ENCODE results near the gene ORMDL2. TPM values are rescaled to one million over a fixed set of nuclear protein-coding genes. Genes with fewer than 3 reads are reported as not detected.
"Not testable (repeated sequence)": the region's sequence is repeated elsewhere in the genome, so short reads cannot be mapped to it uniquely, and the experiment has no call there.

Gene ORMDL2
- total RNA-seq, 1 donor from 2014 or later, result 38.2 TPM

DNA sequence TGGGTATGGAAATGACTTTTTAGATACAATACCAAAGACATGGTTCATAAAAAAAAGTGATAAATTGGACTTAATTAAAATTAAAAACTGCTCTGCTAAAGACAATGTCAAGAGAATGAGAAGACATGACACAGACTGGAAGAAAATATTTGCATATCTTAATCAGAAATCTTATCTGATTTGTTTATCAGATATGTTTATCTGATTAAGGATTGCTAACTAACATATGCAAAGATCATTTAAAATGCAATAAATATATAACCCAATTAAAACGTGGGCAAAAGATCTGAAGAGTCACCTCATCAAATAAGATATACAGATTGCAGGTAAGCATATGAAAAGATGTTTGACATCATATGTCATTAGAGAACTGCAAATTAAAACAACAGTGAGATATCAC, 34.9 kb downstream of the ORMDL2 start:
- DNase-seq (ENCODE audit: low read depth, low spot score), result no peak

- no peak for DNase-seq (ENCODE audit: low read depth, low spot score)
Measured at GRCh38 chr12:55861396-55861795, 43.6 kb downstream of the ORMDL2 start.

DNA sequence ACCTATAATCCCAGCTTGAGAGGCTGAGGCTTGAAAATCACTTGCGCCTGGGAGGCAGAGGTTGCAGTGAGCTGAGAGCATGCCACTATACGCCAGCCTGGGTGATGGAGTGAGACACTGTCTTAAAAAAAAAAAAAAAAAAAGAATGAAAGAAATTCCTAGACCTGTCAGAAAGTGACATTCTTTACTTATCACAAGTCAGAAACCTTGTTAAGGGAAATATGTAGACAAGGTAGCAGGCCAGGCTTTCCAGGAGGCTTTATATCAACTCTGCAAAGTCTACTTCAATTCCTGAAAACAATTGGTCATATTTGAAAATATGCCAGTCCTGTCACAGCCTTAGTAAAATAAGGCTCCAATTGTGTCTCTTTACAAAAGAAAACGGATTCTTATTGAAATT, 44.0 kb downstream of the ORMDL2 start:
- DNase-seq (ENCODE audit: low read depth, low spot score), result no peak

DNA sequence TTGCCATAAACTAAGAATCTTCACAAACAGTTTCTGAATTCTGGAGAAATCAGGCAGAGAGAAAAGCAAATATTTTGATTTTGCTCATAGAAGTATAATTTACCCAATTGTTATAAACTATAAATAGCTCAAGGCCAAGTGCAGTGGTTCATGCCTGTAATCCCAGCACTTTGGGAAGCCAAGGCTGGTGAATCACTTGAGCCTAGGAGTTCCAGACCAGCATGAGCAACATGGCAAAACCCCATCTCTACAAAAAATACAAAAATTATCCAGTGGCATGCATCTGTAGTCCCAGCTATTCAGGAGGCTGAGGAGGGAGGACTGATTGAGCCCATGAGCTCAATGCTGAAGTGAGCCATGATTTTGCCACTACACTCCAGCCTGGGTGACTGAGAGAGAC, 44.4 kb downstream of the ORMDL2 start:
- DNase-seq (ENCODE audit: low read depth, low spot score), result no peak

GRCh38 chr12:55862931-55863330, 45.1 kb downstream of the ORMDL2 start:
- DNase-seq (ENCODE audit: low read depth, low spot score), result not testable (repeated sequence)

DNA sequence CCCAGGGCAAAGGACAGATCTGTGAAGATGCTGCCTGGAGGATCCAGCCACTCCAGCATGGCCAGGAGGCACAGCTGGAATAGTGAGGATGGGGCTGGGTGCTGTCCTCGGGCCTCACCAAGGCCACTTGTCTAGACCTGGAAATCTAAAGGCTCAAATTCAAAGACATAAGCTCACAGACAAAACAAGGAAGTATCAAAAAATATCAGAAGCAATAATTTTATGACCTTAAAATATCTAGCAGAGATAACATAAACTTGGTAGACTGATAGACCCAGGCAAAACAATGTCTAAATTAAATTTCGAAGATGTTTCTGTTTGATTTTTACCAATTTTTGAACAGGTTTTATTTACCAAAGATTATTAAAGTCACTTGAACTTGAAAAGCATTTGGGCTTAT, 47.5 kb downstream of the ORMDL2 start:
- DNase-seq (ENCODE audit: low read depth, low spot score), result no peak

DNA sequence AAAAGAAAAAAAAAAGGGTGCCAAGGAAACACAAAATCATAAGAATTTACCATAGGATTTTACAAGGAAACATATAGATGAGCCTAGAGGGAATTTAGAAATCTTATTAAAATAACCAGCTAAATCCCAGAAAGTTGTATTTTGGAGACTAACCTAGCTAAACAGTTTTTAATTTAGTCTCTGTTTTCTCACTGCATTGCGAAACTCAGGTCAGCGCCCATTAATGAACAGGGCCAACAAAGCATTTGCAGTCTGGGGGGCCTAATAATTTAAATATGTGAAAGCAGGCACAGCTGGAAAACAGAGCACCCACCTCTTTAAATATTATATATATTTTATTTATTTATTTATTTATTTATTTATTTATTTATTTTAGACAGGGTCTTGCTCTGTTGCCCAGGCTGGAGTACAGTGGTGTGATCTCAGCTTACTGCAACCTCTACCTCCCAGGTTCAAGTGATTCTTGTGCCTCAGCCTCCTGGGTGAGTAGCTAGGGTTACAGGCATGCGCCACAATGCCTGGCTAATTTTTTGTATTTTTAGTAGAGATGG, 48.7 kb downstream of the ORMDL2 start:
- DNase-seq (ENCODE audit: low read depth, low spot score), result not testable (repeated sequence)

Other genes starting within 250 kb of the ORMDL2 start
- gene OR2AP1, start 245.6 kb upstream of the ORMDL2 start, total RNA-seq, result not detected in 2 replicates
- gene OR10P1, start 181.1 kb upstream of the ORMDL2 start, total RNA-seq, result not detected in 2 replicates
- 0.04 and 0.20 TPM in 2 replicates for gene ITGA7, start 110.1 kb upstream of the ORMDL2 start, total RNA-seq
- 53.6 and 62.4 TPM in 2 replicates for gene BLOC1S1, start 102.0 kb upstream of the ORMDL2 start, total RNA-seq
- 0.63 and 0.79 TPM in 2 replicates for gene RDH5, start 97.6 kb upstream of the ORMDL2 start, total RNA-seq
- 1,224 and 1,479 TPM in 2 replicates for gene CD63, start 89.0 kb upstream of the ORMDL2 start, total RNA-seq
- 3.6 and 5.1 TPM in 2 replicates for gene GDF11, start 74.9 kb upstream of the ORMDL2 start, total RNA-seq
- 110 and 137 TPM in 2 replicates for gene SARNP, start 317 bp upstream of the ORMDL2 start, total RNA-seq
- 64.8 and 75.2 TPM in 2 replicates for gene DNAJC14, start 11.5 kb downstream of the ORMDL2 start, total RNA-seq
- gene MMP19, start 24.9 kb downstream of the ORMDL2 start, total RNA-seq, result 0.42 and 0.46 TPM in 2 replicates
- gene PYM1, start 109.9 kb downstream of the ORMDL2 start, total RNA-seq, result 25.1 and 32.0 TPM in 2 replicates
- 32.3 and 36.0 TPM in 2 replicates for gene DGKA, start 113.1 kb downstream of the ORMDL2 start, total RNA-seq
- gene PMEL, start 148.0 kb downstream of the ORMDL2 start, total RNA-seq, result 0.33 and 0.42 TPM in 2 replicates
- gene CDK2, start 148.8 kb downstream of the ORMDL2 start, total RNA-seq, result 29.5 and 55.0 TPM in 2 replicates
- gene RAB5B, start 156.0 kb downstream of the ORMDL2 start, total RNA-seq, result 35.2 and 45.7 TPM in 2 replicates
- 13.8 and 23.2 TPM in 2 replicates for gene SUOX, start 179.2 kb downstream of the ORMDL2 start, total RNA-seq
- gene IKZF4, start 203.0 kb downstream of the ORMDL2 start, total RNA-seq, result 0.46 and 0.86 TPM in 2 replicates
- 94.9 and 101 TPM in 2 replicates for gene RPS26, start 223.9 kb downstream of the ORMDL2 start, total RNA-seq

All from pulmonary artery endothelial cell (primary cell).